MM.1S (cell line): ENCODE data around the gene AP2A2.

Experiments used
- DNase-seq: peaks from one replicate; pipeline ENCODE4 v3.0.0-alpha.2; 2015
- H2AFZ ChIP-seq: fragments of 300-600 bp; sonication (generic); 2 replicates; pipeline ENCODE4 v1.6.0; 2016; ENCODE audit warnings: antibody characterized with exemption, low read length
- H3F3A ChIP-seq: fragments of 300-600 bp; sonication (generic); 2 replicates; pipeline ENCODE4 v1.6.1; 2016; ENCODE audit warnings: mild to moderate bottlenecking, antibody characterized with exemption, low read length, moderate library complexity, mixed read lengths; ENCODE audit not compliant: insufficient read depth
- H3K27ac ChIP-seq: fragments of 300-600 bp; sonication (generic); 2 replicates; pipeline ENCODE4 v1.5.1; 2016; ENCODE audit warnings: mild to moderate bottlenecking, low read length
- H3K27me3 ChIP-seq: fragments of 300-600 bp; sonication (generic); replicated peaks from 2 replicates; pipeline ENCODE4 v1.6.0; 2016; ENCODE audit warnings: low read length; ENCODE audit not compliant: insufficient read depth
- H3K36me3 ChIP-seq: fragments of 300-600 bp; sonication (generic); replicated peaks from 2 replicates; pipeline ENCODE4 v1.6.1; 2016; ENCODE audit warnings: mild to moderate bottlenecking, low read length, mixed read lengths; ENCODE audit not compliant: insufficient read depth
- H3K4me1 ChIP-seq: fragments of 300-600 bp; sonication (generic); 2 replicates; pipeline ENCODE4 v1.6.1; 2016; ENCODE audit warnings: low read length, mixed read lengths
- H3K4me2 ChIP-seq: fragments of 300-600 bp; sonication (generic); 2 replicates; pipeline ENCODE4 v1.6.0; 2016; ENCODE audit warnings: low read depth, low read length
- H3K4me3 ChIP-seq: fragments of 300-600 bp; sonication (generic); 2 replicates; pipeline ENCODE4 v1.5.1; 2016; ENCODE audit warnings: low read length, mixed read lengths
- H3K79me2 ChIP-seq: fragments of 300-600 bp; sonication (generic); 2 replicates; pipeline ENCODE4 v1.6.1; 2016; ENCODE audit warnings: mixed run types, low read length, mixed read lengths
- H3K9ac ChIP-seq: fragments of 300-600 bp; sonication (generic); 2 replicates; pipeline ENCODE4 v1.6.1; 2016; ENCODE audit warnings: low read length, mixed read lengths
- H3K9me2 ChIP-seq: fragments of 300-600 bp; sonication (generic); replicated peaks from 2 replicates; pipeline ENCODE4 v1.6.1; 2016; ENCODE audit warnings: mild to moderate bottlenecking, low read length, mixed read lengths; ENCODE audit not compliant: insufficient read depth
- H3K9me3 ChIP-seq: fragments of 300-600 bp; sonication (generic); replicated peaks from 2 replicates; pipeline ENCODE4 v1.6.1; 2016; ENCODE audit warnings: mild to moderate bottlenecking, low read length, mixed read lengths; ENCODE audit not compliant: insufficient read depth
- H4K20me1 ChIP-seq: fragments of 300-600 bp; sonication (generic); 2 replicates; pipeline ENCODE4 v1.6.1; 2016; ENCODE audit warnings: mild to moderate bottlenecking, low read length, moderate library complexity, mixed read lengths; ENCODE audit not compliant: insufficient read depth
- CTCF ChIP-seq: fragments of 300-600 bp; sonication (generic); IDR thresholded peaks from 2 replicates; pipeline ENCODE4 v1.5.1; 2016; ENCODE audit warnings: antibody characterized with exemption, low read length, mixed read lengths
- EZH2 ChIP-seq: fragments of 300-600 bp; sonication (generic); optimal IDR thresholded peaks from 2 replicates; pipeline ENCODE3; 2017; ENCODE audit warnings: low read depth, mild to moderate bottlenecking, antibody characterized with exemption, low read length, mixed read lengths
- EZH2phosphoT487 ChIP-seq: fragments of 300-600 bp; sonication (generic); IDR thresholded peaks from 2 replicates; pipeline ENCODE4 v1.6.1; 2018; ENCODE audit warnings: antibody characterized with exemption, low read length

Gene AP2A2

DNA sequence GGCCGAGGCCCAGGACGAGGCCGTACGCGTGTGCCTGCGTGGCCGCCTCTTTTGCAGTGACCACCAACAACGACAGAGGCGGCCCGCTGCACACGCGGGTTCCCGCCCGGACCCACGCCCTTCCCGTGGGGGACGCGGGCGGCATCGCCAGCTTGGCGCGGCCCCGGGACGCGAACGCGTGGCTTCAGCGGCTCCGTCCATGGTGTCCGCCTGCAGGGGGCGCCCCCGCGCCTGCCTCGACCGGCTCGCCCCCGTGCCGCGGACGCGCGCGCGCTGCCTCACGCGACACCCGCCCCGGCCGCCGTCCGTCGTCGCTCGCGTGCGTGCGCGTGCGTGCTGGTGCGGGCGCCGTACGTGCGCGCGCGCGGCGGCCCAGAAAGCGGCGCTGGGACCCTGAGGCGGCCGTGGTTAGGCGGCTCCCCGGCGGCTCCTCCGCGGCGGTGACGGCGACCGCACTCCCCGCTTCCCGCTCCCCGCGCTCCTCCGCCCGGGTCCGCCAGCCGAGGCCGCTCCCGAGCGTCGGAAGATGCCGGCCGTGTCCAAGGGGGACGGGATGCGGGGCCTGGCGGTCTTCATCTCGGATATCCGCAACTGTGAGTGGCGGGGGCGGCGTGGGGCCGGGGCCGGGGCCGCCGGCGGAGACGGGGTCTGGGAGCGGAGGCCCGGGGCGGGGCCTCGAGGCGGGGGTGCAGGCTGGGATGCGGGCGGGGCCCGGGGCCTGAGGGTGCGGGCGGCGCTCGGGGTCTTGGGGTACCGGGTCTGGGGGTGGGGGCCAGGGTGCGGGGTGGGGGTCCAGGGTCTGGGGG, at the start of gene AP2A2:
Gene AP2A2 (plus strand): TSS at position 375 of the 806 bp plus-strand sequence. CDS start 152 bp downstream, at position 527.
- H3K4me1 ChIP-seq: peaks cover 26% of the 10 kb centered on the region
- no peaks in the 10 kb centered on the region for H3K27me3 ChIP-seq
- peak within 1 kb of the TSS; percentile 89 for H3K4me2 ChIP-seq
- H3K9me2 ChIP-seq: no peaks in the 10 kb centered on the region
- no peaks in the 10 kb centered on the region for H3K9me3 ChIP-seq
- peak; percentile 94 for DNase-seq
- H3F3A ChIP-seq: peaks cover 27% of the 10 kb centered on the region
- H3K36me3 ChIP-seq: no peaks in the 10 kb centered on the region
- H3K9ac ChIP-seq: peak within 1 kb of the TSS; percentile 59
- peak within 1 kb of the TSS; percentile 34; the same call in 1 of the 2 replicates for H3K27ac ChIP-seq
- no peak within 1 kb of the TSS for H2AFZ ChIP-seq
- peak; percentile 45 for TF ChIP-seq CTCF
- no peak for TF ChIP-seq EZH2phosphoT487
- H4K20me1 ChIP-seq: peaks cover under 1% of the 10 kb centered on the region; the same call in 1 of the 2 replicates
- H3K4me3 ChIP-seq: peak within 1 kb of the TSS; percentile 75
- peaks cover 40% of the 10 kb centered on the region for H3K79me2 ChIP-seq

GRCh38 chr11:876545-876944, 49.1 kb upstream of the AP2A2 start:
- Histone ChIP-seq H3K9ac (no peak overlapping the region), H3K9me3 (no peaks in the 10 kb centered on the region), H3K4me1 (no peaks in the 10 kb centered on the region), H4K20me1 (no peaks in the 10 kb centered on the region), H3K9me2 (no peaks in the 10 kb centered on the region), H3K36me3 (no peaks in the 10 kb centered on the region), H3K27ac (no peak overlapping the region), H3K79me2 (no peaks in the 10 kb centered on the region), H2AFZ (no peak overlapping the region), H3F3A (no peaks in the 10 kb centered on the region), H3K4me2 (no peak overlapping the region), H3K4me3 (no peak overlapping the region), H3K27me3 (no peaks in the 10 kb centered on the region)
- TF ChIP-seq EZH2 (no peak), CTCF (no peak), EZH2phosphoT487 (no peak)
- no peak for DNase-seq

DNA sequence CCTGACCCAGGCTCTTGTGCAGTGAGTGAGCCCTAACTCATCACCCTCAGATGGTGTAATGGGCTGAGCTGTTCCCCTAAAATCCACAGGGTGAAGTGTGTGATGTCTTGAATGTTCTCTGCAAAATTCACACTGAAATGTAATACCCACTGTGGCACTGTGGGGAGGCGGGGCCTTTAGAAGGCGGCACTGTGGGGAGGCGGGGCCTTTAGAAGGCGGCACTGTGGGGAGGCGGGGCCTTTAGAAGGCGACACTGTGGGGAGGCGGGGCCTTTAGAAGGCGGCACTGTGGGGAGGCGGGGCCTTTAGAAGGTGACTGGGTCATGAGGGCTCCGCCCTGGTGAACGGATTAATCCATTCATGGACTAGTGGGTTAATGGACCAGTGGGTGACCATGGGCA, 48.1 kb upstream of the AP2A2 start:
- no peaks in the 10 kb centered on the region for H3K4me1 ChIP-seq
- no peaks in the 10 kb centered on the region for H3K79me2 ChIP-seq
- no peak overlapping the region for H2AFZ ChIP-seq
- H3K9me2 ChIP-seq: no peaks in the 10 kb centered on the region
- no peak for DNase-seq
- H3K36me3 ChIP-seq: no peaks in the 10 kb centered on the region
- no peaks in the 10 kb centered on the region for H3K27me3 ChIP-seq
- no peak overlapping the region for H3K9ac ChIP-seq
- no peaks in the 10 kb centered on the region for H3F3A ChIP-seq
- H4K20me1 ChIP-seq: no peaks in the 10 kb centered on the region
- no peak overlapping the region for H3K4me3 ChIP-seq
- H3K4me2 ChIP-seq: no peak overlapping the region
- H3K9me3 ChIP-seq: no peaks in the 10 kb centered on the region
- TF ChIP-seq EZH2 (no peak), CTCF (no peak), EZH2phosphoT487 (no peak)
- H3K27ac ChIP-seq: no peak overlapping the region
